Activated T-cell treated with anti-CD3 and anti-CD28 coated beads, Interleukin-2, amount 50 U/mL, for 24 hours (primary cell): ENCODE results near the gene RARG.

Experiments
- DNase-seq: peaks from one replicate; pipeline ENCODE4 v3.0.0-alpha.2; 2020
- H3K27ac Mint-ChIP-seq: 2 replicates; pipeline ENCODE4 v1.8.0; 2020; ENCODE audit warnings: mild to moderate bottlenecking, mixed read lengths
- H3K27me3 Mint-ChIP-seq: 2 replicates; pipeline ENCODE4 v1.8.0; 2020; ENCODE audit warnings: mixed read lengths
- H3K36me3 Mint-ChIP-seq: 2 replicates; pipeline ENCODE4 v1.8.0; 2020; ENCODE audit warnings: low read depth, mixed read lengths
- H3K4me1 Mint-ChIP-seq: 2 replicates; pipeline ENCODE4 v1.8.0; 2020; ENCODE audit warnings: low read depth, mixed read lengths
- H3K4me3 Mint-ChIP-seq: 2 replicates; pipeline ENCODE4 v1.8.0; 2020; ENCODE audit warnings: mild to moderate bottlenecking, moderate library complexity, mixed read lengths
- H3K9me3 Mint-ChIP-seq: 2 replicates; pipeline ENCODE4 v1.8.0; 2020; ENCODE audit warnings: mixed read lengths

The RARG gene

GRCh38 chr12:53231921-53232645 is at the start of gene RARG:
Gene RARG (minus strand): TSS chr12:53232209. CDS start chr12:53227545, 4,664 bp downstream.
- Mint-ChIP-seq H3K4me3 (peak within 1 kb of the TSS; percentile 80), H3K4me1 (peaks cover 80% of the 10 kb centered on the region), H3K27me3 (no peaks in the 10 kb centered on the region), H3K36me3 (peaks cover 1% of the 10 kb centered on the region), H3K27ac (peak within 1 kb of the TSS; percentile 90), H3K9me3 (no peaks in the 10 kb centered on the region)
- DNase-seq, result peak; percentile 84

GRCh38 chr12:53279888-53280498 is 48.0 kb upstream of the RARG start:
- Mint-ChIP-seq H3K27ac (no peak overlapping the region), H3K4me3 (no peak overlapping the region), H3K9me3 (no peaks in the 10 kb centered on the region), H3K36me3 (peaks cover 92% of the 10 kb centered on the region), H3K27me3 (no peaks in the 10 kb centered on the region), H3K4me1 (no peaks in the 10 kb centered on the region)
- no peak for DNase-seq

GRCh38 chr12:53279283-53279869 is 47.4 kb upstream of the RARG start:
- DNase-seq, result no peak
- peaks cover under 1% of the 10 kb centered on the region for H3K4me1 Mint-ChIP-seq
- no peak overlapping the region for H3K4me3 Mint-ChIP-seq
- H3K9me3 Mint-ChIP-seq, result no peaks in the 10 kb centered on the region
- H3K27ac Mint-ChIP-seq, result no peak overlapping the region
- peaks cover 92% of the 10 kb centered on the region for H3K36me3 Mint-ChIP-seq
- H3K27me3 Mint-ChIP-seq, result no peaks in the 10 kb centered on the region

GRCh38 chr12:53277981-53278380 is 46.0 kb upstream of the RARG start:
- Mint-ChIP-seq H3K36me3 (peaks cover 89% of the 10 kb centered on the region), H3K4me3 (no peak overlapping the region), H3K9me3 (no peaks in the 10 kb centered on the region), H3K27ac (no peak overlapping the region), H3K27me3 (no peaks in the 10 kb centered on the region), H3K4me1 (peaks cover 2% of the 10 kb centered on the region)
- DNase-seq, result no peak

- Mint-ChIP-seq H3K4me1 (peaks cover 5% of the 10 kb centered on the region), H3K27ac (no peak overlapping the region), H3K27me3 (no peaks in the 10 kb centered on the region), H3K36me3 (peaks cover 89% of the 10 kb centered on the region), H3K9me3 (no peaks in the 10 kb centered on the region), H3K4me3 (no peak overlapping the region)
- DNase-seq, result no peak
Measured at GRCh38 chr12:53276511-53276910, 44.5 kb upstream of the RARG start.

- H3K27me3 Mint-ChIP-seq, result no peaks in the 10 kb centered on the region
- H3K27ac Mint-ChIP-seq, result no peak overlapping the region
- no peak overlapping the region for H3K4me3 Mint-ChIP-seq
- DNase-seq, result no peak
- peaks cover 18% of the 10 kb centered on the region for H3K4me1 Mint-ChIP-seq
- H3K36me3 Mint-ChIP-seq, result peaks cover 92% of the 10 kb centered on the region
- no peaks in the 10 kb centered on the region for H3K9me3 Mint-ChIP-seq
Measured at GRCh38 chr12:53274445-53274844, 42.4 kb upstream of the RARG start.

- peaks cover 41% of the 10 kb centered on the region for H3K4me1 Mint-ChIP-seq
- peak overlapping the region; percentile 99 for H3K27ac Mint-ChIP-seq
- peaks cover 55% of the 10 kb centered on the region for H3K36me3 Mint-ChIP-seq
- peak overlapping the region; percentile 98 for H3K4me3 Mint-ChIP-seq
- DNase-seq, result no peak
- no peaks in the 10 kb centered on the region for H3K9me3 Mint-ChIP-seq
- no peaks in the 10 kb centered on the region for H3K27me3 Mint-ChIP-seq
Measured at GRCh38 chr12:53268630-53269562, 36.9 kb upstream of the RARG start.

- Mint-ChIP-seq H3K4me1 (peaks cover 41% of the 10 kb centered on the region), H3K27me3 (no peaks in the 10 kb centered on the region), H3K4me3 (peak within 1 kb of the TSS; percentile 98), H3K9me3 (no peaks in the 10 kb centered on the region), H3K27ac (peak within 1 kb of the TSS; percentile 99), H3K36me3 (peaks cover 50% of the 10 kb centered on the region)
- DNase-seq, result peak; percentile 89
Measured at GRCh38 chr12:53267999-53268629, 36.1 kb upstream of the RARG start, which contains the start of gene ESPL1. Gene ESPL1 (plus strand): TSS chr12:53268299. CDS start chr12:53268767, 468 bp downstream.

GRCh38 chr12:53267306-53267998 is 35.4 kb upstream of the RARG start:
- H3K27me3 Mint-ChIP-seq, result no peaks in the 10 kb centered on the region
- DNase-seq, result peak; percentile 52
- peaks cover 41% of the 10 kb centered on the region for H3K4me1 Mint-ChIP-seq
- no peaks in the 10 kb centered on the region for H3K9me3 Mint-ChIP-seq
- peak overlapping the region; percentile 99 for H3K27ac Mint-ChIP-seq
- peaks cover 44% of the 10 kb centered on the region for H3K36me3 Mint-ChIP-seq
- peak overlapping the region; percentile 98 for H3K4me3 Mint-ChIP-seq

GRCh38 chr12:53265783-53266182 is 33.8 kb upstream of the RARG start:
- Mint-ChIP-seq H3K4me1 (peaks cover 38% of the 10 kb centered on the region), H3K9me3 (no peaks in the 10 kb centered on the region), H3K4me3 (no peak overlapping the region), H3K36me3 (peaks cover 28% of the 10 kb centered on the region), H3K27me3 (no peaks in the 10 kb centered on the region), H3K27ac (peak overlapping the region; percentile 14)
- no peak for DNase-seq

- Mint-ChIP-seq H3K36me3 (peaks cover 6% of the 10 kb centered on the region), H3K27ac (no peak overlapping the region), H3K9me3 (no peaks in the 10 kb centered on the region), H3K4me1 (peaks cover 23% of the 10 kb centered on the region), H3K27me3 (no peaks in the 10 kb centered on the region), H3K4me3 (no peak overlapping the region)
- no peak for DNase-seq
Measured at GRCh38 chr12:53259891-53260290, 27.9 kb upstream of the RARG start.

GRCh38 chr12:53258541-53259539 is 26.8 kb upstream of the RARG start:
- peak overlapping the region; percentile 55 for H3K27ac Mint-ChIP-seq

More at GRCh38 chr12:53258541-53259539, 26.8 kb upstream of the RARG start:
- no peak overlapping the region for H3K4me3 Mint-ChIP-seq
- no peak for DNase-seq
- H3K27me3 Mint-ChIP-seq, result no peaks in the 10 kb centered on the region
- peaks cover 32% of the 10 kb centered on the region for H3K4me1 Mint-ChIP-seq
- no peaks in the 10 kb centered on the region for H3K9me3 Mint-ChIP-seq
- H3K36me3 Mint-ChIP-seq, result peaks cover 14% of the 10 kb centered on the region
